Mesendoderm (in vitro differentiated cells): ENCODE measurements around the gene SH2D4B.

Experiments used
- DNase-seq: peaks from one replicate; pipeline ENCODE4 v3.0.0; 2013
- H2AK5ac ChIP-seq: 2 replicates; pipeline ENCODE4 v1.6.1; 2013; ENCODE audit warnings: low read length, inconsistent platforms
- H2BK120ac ChIP-seq: 2 replicates; pipeline ENCODE4 v1.6.1; 2013; ENCODE audit warnings: low read depth, mild to moderate bottlenecking, low read length, moderate library complexity, mixed read lengths
- H2BK15ac ChIP-seq: replicated peaks from 2 replicates; pipeline ENCODE4 v1.6.1; 2013; ENCODE audit warnings: low read depth, mild to moderate bottlenecking, moderate library complexity
- H2BK5ac ChIP-seq: 2 replicates; pipeline ENCODE4 v1.6.1; 2013; ENCODE audit warnings: low read length, inconsistent platforms
- H3K18ac ChIP-seq: 2 replicates; pipeline ENCODE4 v1.6.1; 2013; ENCODE audit warnings: mild to moderate bottlenecking, low read length, mixed read lengths
- H3K23ac ChIP-seq: one replicate; pipeline ENCODE4 v1.6.1; 2013; ENCODE audit warnings: low read length
- H3K27ac ChIP-seq: 2 replicates; pipeline ENCODE4 v1.5.1; 2013; ENCODE audit warnings: low read depth, mild to moderate bottlenecking, inconsistent platforms, low read length, moderate library complexity
- H3K27me3 ChIP-seq: 2 replicates; pipeline ENCODE4 v1.6.1; 2013; ENCODE audit warnings: low read length, control low read depth, mild to moderate bottlenecking, inconsistent platforms; ENCODE audit not compliant: insufficient read depth, poor library complexity
- H3K36me3 ChIP-seq: 2 replicates; pipeline ENCODE4 v1.6.1; 2013; ENCODE audit warnings: low read length, inconsistent platforms; ENCODE audit not compliant: control insufficient read depth, insufficient read depth
- H3K4ac ChIP-seq: one replicate; pipeline ENCODE4 v1.6.1; 2013; ENCODE audit warnings: low read depth, mild to moderate bottlenecking, low read length, moderate library complexity
- H3K4me1 ChIP-seq: 2 replicates; pipeline ENCODE4 v1.6.1; 2013; ENCODE audit warnings: low read depth, low read length, inconsistent platforms; ENCODE audit not compliant: control insufficient read depth
- H3K4me2 ChIP-seq: 2 replicates; pipeline ENCODE4 v1.6.1; 2013; ENCODE audit warnings: low read length
- H3K4me3 ChIP-seq: 2 replicates; pipeline ENCODE4 v1.5.1; 2013; ENCODE audit warnings: mild to moderate bottlenecking, low read length
- H3K56ac ChIP-seq: one replicate; pipeline ENCODE4 v1.6.1; 2013; ENCODE audit warnings: low read length
- H3K79me1 ChIP-seq: 2 replicates; pipeline ENCODE4 v1.6.1; 2013; ENCODE audit warnings: low read length, inconsistent platforms
- H3K79me2 ChIP-seq: 2 replicates; pipeline ENCODE4 v1.6.1; 2013; ENCODE audit warnings: mild to moderate bottlenecking, low read length; ENCODE audit not compliant: control insufficient read depth, insufficient read depth
- H3K9ac ChIP-seq: 2 replicates; pipeline ENCODE4 v1.6.1; 2013; ENCODE audit warnings: low read length, inconsistent platforms
- H4K5ac ChIP-seq: one replicate; pipeline ENCODE4 v1.6.1; 2013; ENCODE audit warnings: low read length
- H4K8ac ChIP-seq: one replicate; pipeline ENCODE4 v1.6.1; 2013; ENCODE audit warnings: low read depth, mild to moderate bottlenecking, control low read depth, low read length, moderate library complexity
- WGBS: extraction: QIAGEN DNeasy Blood & Tissue Kit; methylation state at CpG from one replicate; pipeline ENCODE4 v1.1.7; 2013; ENCODE audit warnings: low lambda C conversion rate, missing lambda C conversion rate; ENCODE audit not compliant: insufficient coverage; ENCODE audit errors: extremely low coverage; 5-methylcytosine and 5-hydroxymethylcytosine counted together

SH2D4B gene

GRCh38 chr10:80493522-80494051 lies 44.1 kb upstream of the SH2D4B start:
- no peak overlapping the region for H2BK120ac ChIP-seq
- no peak overlapping the region for H3K4me3 ChIP-seq
- H3K18ac ChIP-seq = no peak overlapping the region
- H2BK15ac ChIP-seq = no peak overlapping the region
- H3K4me1 ChIP-seq = peaks cover 3% of the 10 kb centered on the region
- H3K79me2 ChIP-seq = peaks cover 38% of the 10 kb centered on the region
- DNase-seq = no peak
- no peak overlapping the region for H2AK5ac ChIP-seq
- H3K9ac ChIP-seq = no peak overlapping the region
- no peak overlapping the region for H3K4ac ChIP-seq
- no peak overlapping the region for H3K27ac ChIP-seq
- H3K27me3 ChIP-seq = no peaks in the 10 kb centered on the region
- no peak overlapping the region for H3K4me2 ChIP-seq
- no CpG with 5 or more reads among the region's 4 CpGs for WGBS
- no peak overlapping the region for H4K5ac ChIP-seq
- H4K8ac ChIP-seq = no peak overlapping the region
- H2BK5ac ChIP-seq = no peak overlapping the region
- peaks cover 1% of the 10 kb centered on the region for H3K36me3 ChIP-seq
- H3K23ac ChIP-seq = no peak overlapping the region
- peaks cover 45% of the 10 kb centered on the region for H3K79me1 ChIP-seq
- H3K56ac ChIP-seq = no peak overlapping the region

GRCh38 chr10:80496555-80497172 lies 41.0 kb upstream of the SH2D4B start:
- H3K4ac ChIP-seq = no peak overlapping the region
- H3K27ac ChIP-seq = no peak overlapping the region
- H3K4me1 ChIP-seq = peaks cover 4% of the 10 kb centered on the region
- H4K8ac ChIP-seq = no peak overlapping the region
- WGBS = 100% methylated on average over 1 of the region's 4 CpGs
- H3K56ac ChIP-seq = no peak overlapping the region
- peaks cover 41% of the 10 kb centered on the region for H3K79me1 ChIP-seq
- H3K79me2 ChIP-seq = peaks cover 46% of the 10 kb centered on the region
- no peak overlapping the region for H2BK120ac ChIP-seq
- H3K18ac ChIP-seq = no peak overlapping the region
- DNase-seq = no peak
- H3K36me3 ChIP-seq = no peaks in the 10 kb centered on the region
- H2BK15ac ChIP-seq = no peak overlapping the region
- H2BK5ac ChIP-seq = no peak overlapping the region
- H3K23ac ChIP-seq = no peak overlapping the region
- H3K27me3 ChIP-seq = no peaks in the 10 kb centered on the region
- H4K5ac ChIP-seq = no peak overlapping the region
- H2AK5ac ChIP-seq = no peak overlapping the region
- H3K4me2 ChIP-seq = no peak overlapping the region
- H3K4me3 ChIP-seq = no peak overlapping the region
- no peak overlapping the region for H3K9ac ChIP-seq

- Histone ChIP-seq H2BK5ac (no peak overlapping the region), H2BK120ac (no peak overlapping the region), H3K56ac (peak overlapping the region; percentile 27), H2BK15ac (no peak overlapping the region), H3K23ac (no peak overlapping the region), H3K4me2 (no peak overlapping the region), H3K4me1 (peaks cover 7% of the 10 kb centered on the region), H3K27ac (no peak overlapping the region), H3K79me2 (peaks cover 50% of the 10 kb centered on the region), H3K18ac (no peak overlapping the region), H4K5ac (no peak overlapping the region), H2AK5ac (no peak overlapping the region), H4K8ac (no peak overlapping the region), H3K4me3 (no peak overlapping the region), H3K36me3 (no peaks in the 10 kb centered on the region), H3K79me1 (peaks cover 45% of the 10 kb centered on the region), H3K9ac (no peak overlapping the region), H3K4ac (no peak overlapping the region), H3K27me3 (no peaks in the 10 kb centered on the region)
- no peak for DNase-seq
- no CpG with 5 or more reads among the region's 7 CpGs for WGBS
Measured at GRCh38 chr10:80497187-80498077, 40.3 kb upstream of the SH2D4B start.

- no peak overlapping the region for H2BK5ac ChIP-seq
- peaks cover 52% of the 10 kb centered on the region for H3K79me1 ChIP-seq
- no peak overlapping the region for H2AK5ac ChIP-seq
- no peak for DNase-seq
- peaks cover 52% of the 10 kb centered on the region for H3K79me2 ChIP-seq
- H4K8ac ChIP-seq = no peak overlapping the region
- no peak overlapping the region for H3K27ac ChIP-seq
- H2BK120ac ChIP-seq = no peak overlapping the region
- no peak overlapping the region for H3K23ac ChIP-seq
- WGBS = no CpG with 5 or more reads among the region's 8 CpGs
- H3K4me2 ChIP-seq = no peak overlapping the region
- H3K4ac ChIP-seq = no peak overlapping the region
- no peak overlapping the region for H3K18ac ChIP-seq
- peak overlapping the region; percentile 27 for H3K56ac ChIP-seq
- H3K36me3 ChIP-seq = no peaks in the 10 kb centered on the region
- H2BK15ac ChIP-seq = no peak overlapping the region
- H3K4me3 ChIP-seq = no peak overlapping the region
- no peak overlapping the region for H3K9ac ChIP-seq
- no peaks in the 10 kb centered on the region for H3K27me3 ChIP-seq
- no peak overlapping the region for H4K5ac ChIP-seq
- peaks cover 14% of the 10 kb centered on the region for H3K4me1 ChIP-seq
Measured at GRCh38 chr10:80498078-80498832, 39.4 kb upstream of the SH2D4B start.

GRCh38 chr10:80498833-80499741 lies 38.6 kb upstream of the SH2D4B start:
- peaks cover 48% of the 10 kb centered on the region for H3K79me1 ChIP-seq
- no peak overlapping the region for H3K23ac ChIP-seq
- H2BK120ac ChIP-seq = no peak overlapping the region
- DNase-seq = peak; percentile 92
- H3K56ac ChIP-seq = peak overlapping the region; percentile 22
- no peaks in the 10 kb centered on the region for H3K36me3 ChIP-seq
- WGBS = no CpG with 5 or more reads among the region's 14 CpGs
- no peak overlapping the region for H4K5ac ChIP-seq
- no peak overlapping the region for H3K18ac ChIP-seq
- peaks cover 46% of the 10 kb centered on the region for H3K79me2 ChIP-seq
- H3K9ac ChIP-seq = no peak overlapping the region
- no peak overlapping the region for H3K27ac ChIP-seq
- H4K8ac ChIP-seq = no peak overlapping the region
- H3K4me3 ChIP-seq = no peak overlapping the region
- H3K4ac ChIP-seq = no peak overlapping the region
- H3K4me1 ChIP-seq = peaks cover 17% of the 10 kb centered on the region
- H3K4me2 ChIP-seq = no peak overlapping the region
- H2AK5ac ChIP-seq = no peak overlapping the region
- H3K27me3 ChIP-seq = no peaks in the 10 kb centered on the region
- H2BK15ac ChIP-seq = no peak overlapping the region
- H2BK5ac ChIP-seq = no peak overlapping the region
